ENCODE measurements around the gene CDO1. TPM values are rescaled to one million over a fixed set of nuclear protein-coding genes. Genes with fewer than 3 reads are reported as not detected.

The CDO1 gene
- total RNA-seq, 2 experiments from 2014 or later = not detected

GRCh38 chr5:115857626-115858349, 41.3 kb upstream of the CDO1 start:
- no peaks in the 10 kb centered on the region for H3K4me1 ChIP-seq (ENCODE audit: insufficient read depth, low read length, poor library complexity, severe bottlenecking)
- H3K4me2 ChIP-seq (ENCODE audit: low read length) = no peak overlapping the region
- peaks cover 9% of the 10 kb centered on the region; the same call in 1 of the 2 replicates for H3K9me3 ChIP-seq (ENCODE audit: low read length)
- H3K9me2 ChIP-seq (ENCODE audit: insufficient read depth, low read length) = no peaks in the 10 kb centered on the region
- no peak overlapping the region for H3K4me3 ChIP-seq (ENCODE audit: low read depth, low read length, poor library complexity, severe bottlenecking)
- POLR2A ChIA-PET = interaction anchor here (0.8 to 1.5 kb wide), 2 partner anchors 9 to 15 kb away, joined by 3 read pairs; no protein-coding TSS in a partner anchor
- H3K36me3 ChIP-seq (ENCODE audit: insufficient read depth, low read length) = peaks cover 8% of the 10 kb centered on the region
- intact Hi-C loops (cut with micrococcal nuclease; ENCODE audit: unreplicated experiment) = no loop called here
- no TSS peak for BruUV-seq (replicated peaks)
- TF ChIP-seq EZH2phosphoT487 (IDR thresholded peaks at IDR 0.05; ENCODE audit: borderline replicate concordance, low read depth, low read length) = no peak
- no peak for TF ChIP-seq CTCF (conservative IDR thresholded peaks at IDR 0.05; ENCODE audit: low read length)
- no peak overlapping the region for H2AFZ ChIP-seq (ENCODE audit: low read length)
- CTCF ChIA-PET (ENCODE audit: unreplicated experiment) = no interaction called here
- DNase-seq (ENCODE audit: low spot score) = no peak
- H3K79me2 ChIP-seq (ENCODE audit: insufficient read depth, low read depth, low read length) = peaks cover 33% of the 10 kb centered on the region; the same call in 1 of the 2 replicates
- H3K27ac ChIP-seq (ENCODE audit: low read depth, low read length, poor library complexity, severe bottlenecking) = no peak overlapping the region
- no peaks in the 10 kb centered on the region for H4K20me1 ChIP-seq (ENCODE audit: insufficient read depth, low read length)

- CTCF ChIA-PET (ENCODE audit: unreplicated experiment) = no interaction called here
- Histone ChIP-seq H3K79me2 (ENCODE audit: insufficient read depth, low read depth, low read length) (peaks cover 41% of the 10 kb centered on the region; the same call in 1 of the 2 replicates), H3K27ac (ENCODE audit: low read depth, low read length, poor library complexity, severe bottlenecking) (no peak overlapping the region), H3K4me3 (ENCODE audit: low read depth, low read length, poor library complexity, severe bottlenecking) (no peak overlapping the region), H3K4me2 (ENCODE audit: low read length) (no peak overlapping the region), H3K4me1 (ENCODE audit: insufficient read depth, low read length, poor library complexity, severe bottlenecking) (no peaks in the 10 kb centered on the region), H2AFZ (ENCODE audit: low read length) (no peak overlapping the region), H3K9me3 (ENCODE audit: low read length) (peaks cover 9% of the 10 kb centered on the region; the same call in 1 of the 2 replicates), H3K36me3 (ENCODE audit: insufficient read depth, low read length) (peaks cover 8% of the 10 kb centered on the region), H4K20me1 (ENCODE audit: insufficient read depth, low read length) (no peaks in the 10 kb centered on the region), H3K9me2 (ENCODE audit: insufficient read depth, low read length) (no peaks in the 10 kb centered on the region)
- no peak for TF ChIP-seq CTCF (conservative IDR thresholded peaks at IDR 0.05; ENCODE audit: low read length)
- BruUV-seq (replicated peaks) = no TSS peak
- intact Hi-C loops (cut with micrococcal nuclease; ENCODE audit: unreplicated experiment) = no loop called here
- no peak for DNase-seq (ENCODE audit: low spot score)
- POLR2A ChIA-PET = interaction anchor here (0.8 kb wide), 1 partner anchor 10 kb away, joined by 3 read pairs; no protein-coding TSS in a partner anchor
Measured at GRCh38 chr5:115857057-115857479, 40.6 kb upstream of the CDO1 start.

DNA sequence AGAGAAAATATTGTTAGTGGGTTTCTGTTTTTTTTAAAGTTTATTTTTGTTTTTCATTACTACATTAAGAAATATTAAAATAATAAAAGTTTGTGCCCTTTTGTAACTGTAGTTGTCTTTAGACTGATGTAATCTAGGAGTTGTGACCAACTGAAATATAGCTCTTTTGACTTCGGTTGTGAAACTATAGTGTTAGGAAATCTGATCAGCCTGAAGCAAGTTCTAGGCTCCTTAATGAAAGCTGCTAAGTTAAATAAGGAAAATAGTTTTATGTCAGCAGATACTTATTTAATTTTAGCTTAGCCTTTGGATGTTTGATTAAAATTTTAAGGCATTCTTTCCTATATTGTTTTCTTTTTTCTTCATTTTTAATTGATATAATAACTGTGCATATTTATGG, 39.5 kb upstream of the CDO1 start:
- peaks cover 8% of the 10 kb centered on the region for H3K36me3 ChIP-seq (ENCODE audit: insufficient read depth, low read length)
- H2AFZ ChIP-seq (ENCODE audit: low read length) = no peak overlapping the region
- BruUV-seq (replicated peaks) = no TSS peak
- no peak overlapping the region for H3K27ac ChIP-seq (ENCODE audit: low read depth, low read length, poor library complexity, severe bottlenecking)
- no peak overlapping the region for H3K4me3 ChIP-seq (ENCODE audit: low read depth, low read length, poor library complexity, severe bottlenecking)
- no peak overlapping the region for H3K4me2 ChIP-seq (ENCODE audit: low read length)
- no peaks in the 10 kb centered on the region for H3K9me2 ChIP-seq (ENCODE audit: insufficient read depth, low read length)
- peaks cover 9% of the 10 kb centered on the region; the same call in 1 of the 2 replicates for H3K9me3 ChIP-seq (ENCODE audit: low read length)
- H4K20me1 ChIP-seq (ENCODE audit: insufficient read depth, low read length) = no peaks in the 10 kb centered on the region
- CTCF ChIA-PET (ENCODE audit: unreplicated experiment) = no interaction called here
- H3K4me1 ChIP-seq (ENCODE audit: insufficient read depth, low read length, poor library complexity, severe bottlenecking) = no peaks in the 10 kb centered on the region
- TF ChIP-seq CTCF (conservative IDR thresholded peaks at IDR 0.05; ENCODE audit: low read length) = no peak
- TF ChIP-seq EZH2phosphoT487 (IDR thresholded peaks at IDR 0.05; ENCODE audit: borderline replicate concordance, low read depth, low read length) = no peak
- DNase-seq (ENCODE audit: low spot score) = no peak
- intact Hi-C loops (cut with micrococcal nuclease; ENCODE audit: unreplicated experiment) = no loop called here
- POLR2A ChIA-PET = interaction anchor here (0.7 to 0.9 kb wide), 2 partner anchors 8 to 1027 kb away, joined by 3 to 4 read pairs; no protein-coding TSS in a partner anchor
- H3K79me2 ChIP-seq (ENCODE audit: insufficient read depth, low read depth, low read length) = peaks cover 52% of the 10 kb centered on the region; the same call in 1 of the 2 replicates

Measured in OCI-LY7 (cell line).